ENCODE measurements around the gene SEC22A.

- TF ChIP-seq, protein P1, sequence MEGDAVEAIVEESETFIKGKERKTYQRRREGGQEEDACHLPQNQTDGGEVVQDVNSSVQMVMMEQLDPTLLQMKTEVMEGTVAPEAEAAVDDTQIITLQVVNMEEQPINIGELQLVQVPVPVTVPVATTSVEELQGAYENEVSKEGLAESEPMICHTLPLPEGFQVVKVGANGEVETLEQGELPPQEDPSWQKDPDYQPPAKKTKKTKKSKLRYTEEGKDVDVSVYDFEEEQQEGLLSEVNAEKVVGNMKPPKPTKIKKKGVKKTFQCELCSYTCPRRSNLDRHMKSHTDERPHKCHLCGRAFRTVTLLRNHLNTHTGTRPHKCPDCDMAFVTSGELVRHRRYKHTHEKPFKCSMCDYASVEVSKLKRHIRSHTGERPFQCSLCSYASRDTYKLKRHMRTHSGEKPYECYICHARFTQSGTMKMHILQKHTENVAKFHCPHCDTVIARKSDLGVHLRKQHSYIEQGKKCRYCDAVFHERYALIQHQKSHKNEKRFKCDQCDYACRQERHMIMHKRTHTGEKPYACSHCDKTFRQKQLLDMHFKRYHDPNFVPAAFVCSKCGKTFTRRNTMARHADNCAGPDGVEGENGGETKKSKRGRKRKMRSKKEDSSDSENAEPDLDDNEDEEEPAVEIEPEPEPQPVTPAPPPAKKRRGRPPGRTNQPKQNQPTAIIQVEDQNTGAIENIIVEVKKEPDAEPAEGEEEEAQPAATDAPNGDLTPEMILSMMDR (IDR thresholded peaks at IDR 0.05), result no peak
- no peak for TF ChIP-seq POLR2A (IDR thresholded peaks at IDR 0.05)
Observed at GRCh38 chr3:123239756-123240155, 38.0 kb downstream of the SEC22A start.
